ENCODE results near the gene RNF133. TPM values are rescaled to one million over a fixed set of nuclear protein-coding genes. Genes with fewer than 3 reads are reported as not detected.
A peak's percentile ranks its signal among the peaks of the same experiment; 100 is the strongest.

The RNF133 gene, protein sequence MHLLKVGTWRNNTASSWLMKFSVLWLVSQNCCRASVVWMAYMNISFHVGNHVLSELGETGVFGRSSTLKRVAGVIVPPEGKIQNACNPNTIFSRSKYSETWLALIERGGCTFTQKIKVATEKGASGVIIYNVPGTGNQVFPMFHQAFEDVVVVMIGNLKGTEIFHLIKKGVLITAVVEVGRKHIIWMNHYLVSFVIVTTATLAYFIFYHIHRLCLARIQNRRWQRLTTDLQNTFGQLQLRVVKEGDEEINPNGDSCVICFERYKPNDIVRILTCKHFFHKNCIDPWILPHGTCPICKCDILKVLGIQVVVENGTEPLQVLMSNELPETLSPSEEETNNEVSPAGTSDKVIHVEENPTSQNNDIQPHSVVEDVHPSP
- under 1 TPM in 1 of 2 donors, not detected in 1; 0.86 TPM for total RNA-seq
- polyA plus RNA-seq (2013, experiment 1 of 2) = not detected
- polyA plus RNA-seq (2013, experiment 2 of 2) = not detected
- long read RNA-seq, experiment 1 = 0 reads
- long read RNA-seq, experiment 2 = 0 reads
- long read RNA-seq, experiment 3 = 0 reads
- long read RNA-seq, experiment 4 = 0 reads

GRCh38 chr7:122699017-122699416 lies at the start of gene RNF133:
TSS of gene RNF133 (minus strand) at chr7:122699117. CDS start at chr7:122698918, 199 bp downstream.
- Mint-ChIP-seq H3K9me3 (no peaks in the 10 kb centered on the region), H3K36me3 (ENCODE audit: low read depth) (no peaks in the 10 kb centered on the region), H3K27ac (no peak within 1 kb of the TSS), H3K4me3 (no peak within 1 kb of the TSS), H3K4me1 (peaks cover 6% of the 10 kb centered on the region), H3K27me3 (ENCODE audit: insufficient read depth) (no peaks in the 10 kb centered on the region)
- Histone ChIP-seq H3K27me3 (ENCODE audit: control insufficient read depth, insufficient read depth, low read length, poor library complexity, severe bottlenecking) (no peaks in the 10 kb centered on the region), H3K4me3 (ENCODE audit: low read length) (no peak within 1 kb of the TSS), H3K4me1 (ENCODE audit: control insufficient read depth, insufficient read depth, low read length) (no peaks in the 10 kb centered on the region), H3K36me3 (ENCODE audit: control insufficient read depth, insufficient read depth, low read length) (no peaks in the 10 kb centered on the region), H3K27ac (ENCODE audit: low read depth, low read length) (no peak within 1 kb of the TSS), H3K9me3 (ENCODE audit: control insufficient read depth, low read length) (no peaks in the 10 kb centered on the region), H3K9ac (ENCODE audit: extremely low read depth, low read length, poor library complexity, severe bottlenecking) (no peak within 1 kb of the TSS)
- TF ChIP-seq, protein P1, sequence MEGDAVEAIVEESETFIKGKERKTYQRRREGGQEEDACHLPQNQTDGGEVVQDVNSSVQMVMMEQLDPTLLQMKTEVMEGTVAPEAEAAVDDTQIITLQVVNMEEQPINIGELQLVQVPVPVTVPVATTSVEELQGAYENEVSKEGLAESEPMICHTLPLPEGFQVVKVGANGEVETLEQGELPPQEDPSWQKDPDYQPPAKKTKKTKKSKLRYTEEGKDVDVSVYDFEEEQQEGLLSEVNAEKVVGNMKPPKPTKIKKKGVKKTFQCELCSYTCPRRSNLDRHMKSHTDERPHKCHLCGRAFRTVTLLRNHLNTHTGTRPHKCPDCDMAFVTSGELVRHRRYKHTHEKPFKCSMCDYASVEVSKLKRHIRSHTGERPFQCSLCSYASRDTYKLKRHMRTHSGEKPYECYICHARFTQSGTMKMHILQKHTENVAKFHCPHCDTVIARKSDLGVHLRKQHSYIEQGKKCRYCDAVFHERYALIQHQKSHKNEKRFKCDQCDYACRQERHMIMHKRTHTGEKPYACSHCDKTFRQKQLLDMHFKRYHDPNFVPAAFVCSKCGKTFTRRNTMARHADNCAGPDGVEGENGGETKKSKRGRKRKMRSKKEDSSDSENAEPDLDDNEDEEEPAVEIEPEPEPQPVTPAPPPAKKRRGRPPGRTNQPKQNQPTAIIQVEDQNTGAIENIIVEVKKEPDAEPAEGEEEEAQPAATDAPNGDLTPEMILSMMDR (conservative IDR thresholded peaks at IDR 0.05) = no peak
- DNase-seq = no peak

DNA sequence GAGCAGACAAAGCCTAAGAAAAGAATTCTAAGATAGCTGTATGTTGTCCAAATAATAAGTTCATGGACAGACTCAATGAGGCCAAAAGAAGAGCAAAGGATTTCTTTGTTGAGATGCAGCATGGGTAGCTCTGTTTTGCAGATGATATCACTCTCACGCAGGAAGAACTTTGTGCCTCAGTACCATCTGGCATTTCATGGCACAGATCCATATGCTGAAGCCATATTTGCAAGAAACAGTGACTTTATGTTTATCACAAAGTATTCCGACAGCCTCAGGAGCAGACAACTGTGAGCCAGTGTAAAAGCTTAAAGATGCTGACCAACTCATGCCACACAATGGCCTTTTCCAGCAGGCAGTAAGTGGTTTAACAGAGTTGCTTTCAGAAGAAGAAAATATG lies 49.3 kb upstream of the RNF133 start:
- H3K9me3 Mint-ChIP-seq = no peaks in the 10 kb centered on the region
- peaks cover 4% of the 10 kb centered on the region for H3K27me3 ChIP-seq (ENCODE audit: control insufficient read depth, insufficient read depth, low read length, poor library complexity, severe bottlenecking)
- H3K4me3 ChIP-seq (ENCODE audit: low read length) = no peak overlapping the region
- no peak overlapping the region for H3K27ac Mint-ChIP-seq
- H3K9ac ChIP-seq (ENCODE audit: extremely low read depth, low read length, poor library complexity, severe bottlenecking) = no peak overlapping the region
- peaks cover 68% of the 10 kb centered on the region for H3K4me1 Mint-ChIP-seq
- H3K36me3 Mint-ChIP-seq (ENCODE audit: low read depth) = no peaks in the 10 kb centered on the region
- H3K27me3 Mint-ChIP-seq (ENCODE audit: insufficient read depth) = no peaks in the 10 kb centered on the region
- 94 to 100% methylated on average over 2 of the region's 2 CpGs for WGBS, 2 experiments (ENCODE audit: insufficient coverage in 1 of 2, insufficient read length in 1 of 2)
- no peak overlapping the region for H3K4me3 Mint-ChIP-seq
- H3K36me3 ChIP-seq (ENCODE audit: control insufficient read depth, insufficient read depth, low read length) = no peaks in the 10 kb centered on the region
- DNase-seq = no peak
- H3K27ac ChIP-seq (ENCODE audit: low read depth, low read length) = no peak overlapping the region
- H3K4me1 ChIP-seq (ENCODE audit: control insufficient read depth, insufficient read depth, low read length) = peaks cover 5% of the 10 kb centered on the region
- H3K9me3 ChIP-seq (ENCODE audit: control insufficient read depth, low read length) = no peaks in the 10 kb centered on the region
- TF ChIP-seq, protein P1 (conservative IDR thresholded peaks at IDR 0.05) = no peak

- Mint-ChIP-seq H3K36me3 (ENCODE audit: low read depth) (no peaks in the 10 kb centered on the region), H3K4me1 (peaks cover 64% of the 10 kb centered on the region), H3K9me3 (no peaks in the 10 kb centered on the region), H3K27ac (peak overlapping the region; percentile 34), H3K27me3 (ENCODE audit: insufficient read depth) (no peaks in the 10 kb centered on the region), H3K4me3 (no peak overlapping the region)
- no peak overlapping the region for H3K9ac ChIP-seq (ENCODE audit: extremely low read depth, low read length, poor library complexity, severe bottlenecking)
- no peaks in the 10 kb centered on the region for H3K9me3 ChIP-seq (ENCODE audit: control insufficient read depth, low read length)
- peaks cover 5% of the 10 kb centered on the region for H3K4me1 ChIP-seq (ENCODE audit: control insufficient read depth, insufficient read depth, low read length)
- no peak overlapping the region for H3K27ac ChIP-seq (ENCODE audit: low read depth, low read length)
- 55% methylated on average over 2 of the region's 2 CpGs; no CpG with 5 or more reads in 1 of the 2 experiments for WGBS, 2 experiments (ENCODE audit: insufficient coverage in 1 of 2, insufficient read length in 1 of 2)
- no peaks in the 10 kb centered on the region for H3K36me3 ChIP-seq (ENCODE audit: control insufficient read depth, insufficient read depth, low read length)
- TF ChIP-seq, protein P1 (conservative IDR thresholded peaks at IDR 0.05) = no peak
- H3K4me3 ChIP-seq (ENCODE audit: low read length) = no peak overlapping the region
- H3K27me3 ChIP-seq (ENCODE audit: control insufficient read depth, insufficient read depth, low read length, poor library complexity, severe bottlenecking) = peaks cover 4% of the 10 kb centered on the region
- no peak for DNase-seq
These were observed 48.0 kb upstream of the RNF133 start for GRCh38 chr7:122746948-122747347.

All from endodermal cell (in vitro differentiated cells).